LNCAP (cell line): ENCODE measurements around the gene SAXO1.

Source experiments
- CTCF ChIP-seq: fragments of 450-650 bp; IDR thresholded peaks from 2 replicates; pipeline ENCODE4 v1.5.1; 2017; ENCODE audit warnings: mild to moderate bottlenecking

Gene SAXO1

GRCh38 chr9:18920141-18921084 lies 112.6 kb downstream of the SAXO1 start:
- no peak for TF ChIP-seq CTCF

GRCh38 chr9:18911714-18912342 lies 121.2 kb downstream of the SAXO1 start:
- no peak for TF ChIP-seq CTCF

DNA sequence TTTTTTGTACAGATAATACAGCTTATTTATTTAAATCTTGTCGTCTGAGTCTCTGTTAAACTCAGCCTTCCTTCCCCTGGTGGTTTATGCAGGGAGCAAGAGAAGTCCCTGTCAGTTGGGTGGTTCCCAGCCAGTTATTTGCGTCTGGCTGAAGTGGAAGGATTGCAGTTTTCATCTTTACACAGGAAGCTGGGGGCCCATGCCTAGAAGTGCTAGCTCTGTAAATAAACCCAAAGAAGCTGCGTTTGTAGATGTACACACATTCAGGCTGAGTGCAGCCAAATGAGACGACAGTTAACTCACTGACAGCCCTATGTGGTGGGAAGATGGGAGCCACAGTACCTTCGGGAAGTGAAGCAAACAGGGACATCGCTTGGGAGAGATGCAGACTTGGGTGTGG lies 122.1 kb downstream of the SAXO1 start:
- no peak for TF ChIP-seq CTCF

- no peak for TF ChIP-seq CTCF
Measured at GRCh38 chr9:18910435-18910834, 122.6 kb downstream of the SAXO1 start.

GRCh38 chr9:18909140-18910018 lies 123.6 kb downstream of the SAXO1 start:
- no peak for TF ChIP-seq CTCF

- no peak for TF ChIP-seq CTCF
Measured at GRCh38 chr9:18907927-18908625, 124.9 kb downstream of the SAXO1 start.
